Hindlimb muscle (tissue), 1 donor: ENCODE measurements around the gene KLRF2. TPM values are rescaled to one million over a fixed set of nuclear protein-coding genes. Genes with fewer than 3 reads are reported as not detected.

ENCODE experiments used
- DNase-seq: peaks from one replicate; pipeline ENCODE4 v3.0.0-alpha.2; 2013
- polyA plus RNA-seq: library from polyadenylated mRNA; unstranded; fragments of 120-200 nt; gene quantifications from one replicate; pipeline ENCODE4 v1.2.1, GENCODE V29; 2013; ENCODE audit not compliant: insufficient read length

The KLRF2 gene
- polyA plus RNA-seq, 1 donor, result not detected

DNA sequence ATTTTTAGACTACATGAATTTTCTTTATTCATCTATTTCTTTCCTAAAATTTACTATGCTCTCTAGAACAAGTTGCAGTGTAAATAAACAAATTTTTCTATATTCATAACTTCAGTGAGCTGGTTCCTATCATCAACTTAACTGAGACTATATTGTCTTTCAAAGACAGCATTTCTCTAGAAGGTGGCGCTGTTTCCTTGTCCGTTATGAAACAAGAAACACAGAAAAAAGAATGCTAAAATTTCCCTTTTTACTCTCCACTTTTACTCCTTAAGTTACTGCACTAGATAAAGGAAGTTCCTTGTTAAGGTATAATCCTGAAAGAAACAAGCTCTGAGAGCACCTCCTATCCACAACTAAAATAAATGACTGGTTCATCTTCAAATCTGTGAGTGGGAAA is 59.1 kb downstream of the KLRF2 start:
- no peak for DNase-seq

DNA sequence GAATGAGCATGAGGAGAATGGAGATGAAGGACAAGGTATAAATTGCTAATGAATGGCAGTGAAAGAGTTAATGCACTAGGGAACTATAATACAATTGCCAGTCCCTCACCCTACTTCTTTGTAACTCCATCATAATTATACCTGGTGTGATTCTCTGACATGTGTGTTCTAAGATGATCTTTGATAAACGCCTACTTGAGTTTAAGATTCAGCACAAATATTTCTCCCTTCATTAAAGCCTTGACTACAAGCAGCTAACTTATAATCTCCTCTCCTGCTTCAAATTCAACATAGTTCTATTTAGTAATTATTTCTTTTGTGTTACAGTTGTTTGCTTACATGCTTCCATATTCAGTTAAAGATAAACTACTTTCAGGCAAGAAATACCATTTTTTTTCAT is 60.5 kb downstream of the KLRF2 start:
- no peak for DNase-seq

DNA sequence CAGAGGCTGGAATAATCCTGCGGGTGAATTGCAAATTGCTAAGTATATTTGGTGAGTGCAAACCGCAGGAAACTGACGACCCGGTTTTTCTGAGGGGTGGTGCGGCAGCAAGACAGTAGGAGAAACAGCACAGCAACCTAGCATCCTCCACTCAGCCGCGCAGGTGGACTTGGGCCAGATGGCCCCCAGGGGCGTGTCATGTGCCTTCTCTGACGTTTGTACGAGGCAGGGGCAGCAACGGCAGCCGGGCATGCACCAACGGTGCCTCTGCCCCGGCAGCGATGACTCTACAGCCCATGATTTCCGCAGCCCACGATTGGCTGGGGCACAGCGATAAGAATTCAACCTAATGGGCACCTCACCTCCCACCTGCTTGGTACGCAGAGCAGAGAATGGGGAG is 62.0 kb downstream of the KLRF2 start:
- DNase-seq, result no peak

DNA sequence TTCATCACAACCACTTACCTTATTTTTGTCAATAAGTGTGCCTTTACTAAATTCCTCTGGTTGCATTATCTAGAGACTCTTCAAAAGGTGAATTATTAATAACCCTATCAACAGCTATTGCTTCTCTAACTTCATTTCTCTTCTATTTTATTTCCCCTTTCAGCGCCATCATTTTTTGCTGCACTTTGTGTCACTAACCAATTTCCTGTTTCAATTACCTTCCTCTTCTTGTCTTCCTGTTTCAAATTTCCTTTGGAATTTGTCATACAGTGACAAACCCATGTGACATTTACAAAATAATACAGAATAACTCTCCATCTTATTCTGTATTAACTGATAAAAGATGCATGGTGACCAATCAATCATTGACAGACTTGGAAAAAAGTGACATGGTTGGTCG is 63.1 kb downstream of the KLRF2 start:
- DNase-seq, result no peak

Other genes starting within 250 kb of the KLRF2 start
- 8.1 TPM for gene CLEC2D, start 211.8 kb upstream of the KLRF2 start, polyA plus RNA-seq
- gene CLECL1, start 148.4 kb upstream of the KLRF2 start, polyA plus RNA-seq, result 0.31 TPM
- 0.74 TPM for gene CD69, start 120.6 kb upstream of the KLRF2 start, polyA plus RNA-seq
- 0.23 TPM for gene KLRF1, start 54.0 kb upstream of the KLRF2 start, polyA plus RNA-seq
- 1.7 TPM for gene CLEC2B, start 12.1 kb upstream of the KLRF2 start, polyA plus RNA-seq
- gene CLEC2A, start 50.9 kb downstream of the KLRF2 start, polyA plus RNA-seq, result not detected
- 0.56 TPM for gene CLEC12A, start 89.9 kb downstream of the KLRF2 start, polyA plus RNA-seq
- gene CLEC1B, start 117.6 kb downstream of the KLRF2 start, polyA plus RNA-seq, result not detected
- gene CLEC12B, start 129.1 kb downstream of the KLRF2 start, polyA plus RNA-seq, result 0.12 TPM
- gene CLEC9A, start 149.2 kb downstream of the KLRF2 start, polyA plus RNA-seq, result 0.12 TPM
- gene CLEC1A, start 217.5 kb downstream of the KLRF2 start, polyA plus RNA-seq, result 2.3 TPM
- gene CLEC7A, start 248.7 kb downstream of the KLRF2 start, polyA plus RNA-seq, result 4.2 TPM